ENCODE data around the gene PPP1R37. TPM values are rescaled to one million over a fixed set of nuclear protein-coding genes. Genes with fewer than 3 reads are reported as not detected.

Gene PPP1R37
- total RNA-seq, 1 donor: 31.1 TPM

DNA sequence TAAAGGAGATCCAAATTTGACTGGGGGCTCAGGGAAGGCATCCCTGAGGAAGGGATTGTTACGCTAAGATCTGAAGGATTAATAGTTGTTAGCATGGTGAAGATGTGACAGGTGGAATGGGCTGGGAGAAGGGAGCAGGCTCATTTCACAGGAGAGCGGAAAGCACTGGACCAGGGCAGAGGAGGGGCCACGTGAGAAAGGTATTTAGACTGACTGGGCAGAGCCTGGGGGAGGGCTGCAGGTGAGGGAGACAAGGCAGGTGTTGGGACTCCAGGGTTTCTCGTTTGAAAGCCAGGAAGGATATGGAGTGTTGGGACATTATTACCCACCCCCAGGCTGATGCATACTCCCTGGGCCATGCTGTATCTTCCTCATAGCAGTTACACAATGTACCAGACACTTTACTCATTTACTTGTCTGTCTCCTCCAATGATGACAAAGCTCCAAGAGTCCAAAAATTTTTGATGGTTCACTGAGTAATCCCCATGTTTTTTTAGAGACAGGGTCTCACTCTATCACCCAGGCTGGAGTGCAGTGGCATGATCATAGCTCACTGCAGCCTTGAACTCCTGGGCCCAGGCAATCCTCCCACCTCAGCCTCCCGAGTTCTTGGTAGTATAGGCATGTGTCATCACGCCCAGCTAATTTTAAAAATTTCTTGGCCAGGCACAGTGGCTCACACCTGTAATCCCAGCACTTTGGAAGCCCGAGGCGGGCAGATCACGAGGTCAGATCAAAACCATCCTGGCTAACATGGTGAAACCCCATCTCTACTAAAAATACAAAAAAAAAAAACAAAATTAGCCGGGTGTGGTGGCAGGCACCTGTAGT lies 82.8 kb downstream of the PPP1R37 start:
- TF ChIP-seq, protein P1, sequence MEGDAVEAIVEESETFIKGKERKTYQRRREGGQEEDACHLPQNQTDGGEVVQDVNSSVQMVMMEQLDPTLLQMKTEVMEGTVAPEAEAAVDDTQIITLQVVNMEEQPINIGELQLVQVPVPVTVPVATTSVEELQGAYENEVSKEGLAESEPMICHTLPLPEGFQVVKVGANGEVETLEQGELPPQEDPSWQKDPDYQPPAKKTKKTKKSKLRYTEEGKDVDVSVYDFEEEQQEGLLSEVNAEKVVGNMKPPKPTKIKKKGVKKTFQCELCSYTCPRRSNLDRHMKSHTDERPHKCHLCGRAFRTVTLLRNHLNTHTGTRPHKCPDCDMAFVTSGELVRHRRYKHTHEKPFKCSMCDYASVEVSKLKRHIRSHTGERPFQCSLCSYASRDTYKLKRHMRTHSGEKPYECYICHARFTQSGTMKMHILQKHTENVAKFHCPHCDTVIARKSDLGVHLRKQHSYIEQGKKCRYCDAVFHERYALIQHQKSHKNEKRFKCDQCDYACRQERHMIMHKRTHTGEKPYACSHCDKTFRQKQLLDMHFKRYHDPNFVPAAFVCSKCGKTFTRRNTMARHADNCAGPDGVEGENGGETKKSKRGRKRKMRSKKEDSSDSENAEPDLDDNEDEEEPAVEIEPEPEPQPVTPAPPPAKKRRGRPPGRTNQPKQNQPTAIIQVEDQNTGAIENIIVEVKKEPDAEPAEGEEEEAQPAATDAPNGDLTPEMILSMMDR (IDR thresholded peaks at IDR 0.05; ENCODE audit: insufficient read depth, low read depth, low read length): no peak
- H3K4me3 ChIP-seq (ENCODE audit: low read depth, low read length): no peak overlapping the region
- DNase-seq (ENCODE audit: low read depth): no peak

DNA sequence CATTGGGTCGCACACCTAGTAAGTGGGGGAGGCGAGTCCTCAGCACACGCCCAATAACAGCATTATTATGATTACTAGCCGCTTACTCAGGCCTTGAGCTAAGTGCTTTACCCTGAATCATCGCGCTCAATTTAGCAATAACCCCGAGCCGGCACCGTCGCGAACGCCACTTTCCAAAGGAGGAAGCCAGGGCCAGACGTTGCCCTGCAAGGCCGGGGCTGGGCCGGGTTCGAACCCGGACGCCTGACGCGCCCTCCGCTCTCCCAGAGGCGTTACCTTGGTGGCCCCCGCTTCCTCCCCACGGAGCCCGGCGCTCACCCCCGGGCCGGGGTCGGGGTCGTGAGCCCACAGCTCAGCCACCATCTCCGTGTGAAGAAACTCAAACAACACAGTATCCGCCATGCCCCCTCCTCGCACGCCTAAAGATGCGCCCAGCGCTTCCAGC lies 84.9 kb downstream of the PPP1R37 start, which contains the start of gene TRAPPC6A:
Gene TRAPPC6A (minus strand): TSS at position 421 of the 445 bp plus-strand sequence. CDS start 19 bp downstream, at position 402.
- TF ChIP-seq, protein P1 (IDR thresholded peaks at IDR 0.05; ENCODE audit: insufficient read depth, low read depth, low read length): no peak
- peak; percentile 69 for DNase-seq (ENCODE audit: low read depth)
- H3K4me3 ChIP-seq (ENCODE audit: low read depth, low read length): peak within 1 kb of the TSS; percentile 96

DNA sequence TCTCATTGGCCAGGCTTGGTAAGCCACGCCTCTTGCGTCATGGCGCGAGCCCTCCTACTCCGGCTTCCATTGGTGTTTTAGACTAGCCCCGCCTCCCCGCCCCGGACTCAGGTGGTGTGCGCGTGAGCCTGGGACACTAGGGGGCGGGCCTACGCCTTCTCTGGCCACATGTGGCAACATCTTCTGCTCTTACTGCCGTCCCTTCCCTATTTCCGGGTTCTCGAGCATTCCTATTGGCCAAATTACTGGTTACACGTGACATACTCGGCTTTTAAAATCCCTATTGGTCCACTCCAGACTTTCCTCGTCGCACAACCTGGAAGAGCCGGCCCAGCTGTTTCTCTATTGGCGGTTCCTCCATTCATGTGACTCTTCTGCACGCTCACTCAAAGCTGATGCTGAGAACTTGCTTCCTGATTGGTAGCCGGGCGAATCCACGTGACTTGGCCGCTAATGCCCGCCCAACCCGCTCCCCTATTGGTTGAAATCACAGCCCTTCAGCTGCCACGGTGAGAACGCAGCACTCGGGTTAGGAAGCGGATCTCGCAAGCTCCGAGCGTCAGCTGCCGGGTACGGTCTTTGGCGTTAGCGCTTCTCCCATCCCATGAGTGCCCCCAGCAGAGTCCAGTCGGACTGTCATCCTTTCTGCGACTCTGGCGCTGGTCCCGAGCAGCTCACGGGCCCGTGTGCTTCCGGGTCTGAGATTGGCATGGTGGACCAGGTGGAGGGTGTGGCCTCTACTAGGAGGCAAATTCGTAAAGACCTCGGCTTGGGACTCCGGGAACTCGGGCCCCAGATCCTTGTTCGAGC lies 85.5 kb downstream of the PPP1R37 start, which contains the start of gene BLOC1S3:
Gene BLOC1S3 (plus strand): TSS at position 523 of the 810 bp plus-strand sequence. CDS start 513 bp downstream, outside the sequence.
- DNase-seq (ENCODE audit: low read depth): peak; percentile 100
- TF ChIP-seq, protein P1 (IDR thresholded peaks at IDR 0.05; ENCODE audit: insufficient read depth, low read depth, low read length): peak; percentile 35
- H3K4me3 ChIP-seq (ENCODE audit: low read depth, low read length): peak within 1 kb of the TSS; percentile 96

DNA sequence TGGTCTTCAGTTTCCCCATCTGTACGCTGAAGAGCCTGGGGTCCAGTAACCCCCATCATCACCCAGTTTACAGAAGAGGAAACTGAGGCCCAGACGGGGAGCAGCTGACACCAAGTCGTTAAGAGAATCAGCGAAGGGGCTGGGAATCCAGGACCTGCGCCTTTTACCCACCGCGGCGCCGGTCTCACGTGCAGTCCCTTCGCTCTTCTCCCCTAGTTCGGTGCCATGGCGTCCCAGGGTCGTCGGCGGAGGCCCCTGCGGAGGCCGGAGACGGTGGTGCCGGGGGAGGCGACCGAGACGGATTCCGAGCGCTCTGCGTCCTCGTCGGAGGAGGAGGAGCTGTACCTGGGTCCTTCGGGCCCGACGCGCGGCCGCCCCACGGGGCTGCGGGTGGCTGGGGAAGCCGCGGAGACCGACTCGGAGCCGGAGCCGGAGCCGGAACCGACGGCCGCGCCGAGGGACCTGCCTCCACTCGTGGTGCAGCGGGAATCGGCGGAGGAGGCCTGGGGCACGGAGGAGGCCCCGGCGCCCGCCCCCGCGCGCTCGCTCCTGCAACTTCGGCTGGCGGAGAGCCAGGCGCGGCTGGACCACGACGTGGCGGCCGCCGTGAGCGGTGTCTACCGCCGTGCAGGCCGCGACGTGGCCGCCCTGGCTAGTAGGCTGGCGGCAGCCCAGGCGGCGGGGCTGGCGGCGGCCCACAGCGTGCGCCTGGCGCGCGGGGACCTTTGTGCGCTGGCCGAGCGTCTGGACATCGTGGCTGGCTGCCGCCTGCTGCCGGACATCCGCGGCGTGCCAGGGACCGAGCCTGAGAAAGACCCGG lies 86.3 kb downstream of the PPP1R37 start:
- peak; percentile 70 for DNase-seq (ENCODE audit: low read depth)
- TF ChIP-seq, protein P1 (IDR thresholded peaks at IDR 0.05; ENCODE audit: insufficient read depth, low read depth, low read length): no peak
- peak overlapping the region; percentile 96 for H3K4me3 ChIP-seq (ENCODE audit: low read depth, low read length)

DNA sequence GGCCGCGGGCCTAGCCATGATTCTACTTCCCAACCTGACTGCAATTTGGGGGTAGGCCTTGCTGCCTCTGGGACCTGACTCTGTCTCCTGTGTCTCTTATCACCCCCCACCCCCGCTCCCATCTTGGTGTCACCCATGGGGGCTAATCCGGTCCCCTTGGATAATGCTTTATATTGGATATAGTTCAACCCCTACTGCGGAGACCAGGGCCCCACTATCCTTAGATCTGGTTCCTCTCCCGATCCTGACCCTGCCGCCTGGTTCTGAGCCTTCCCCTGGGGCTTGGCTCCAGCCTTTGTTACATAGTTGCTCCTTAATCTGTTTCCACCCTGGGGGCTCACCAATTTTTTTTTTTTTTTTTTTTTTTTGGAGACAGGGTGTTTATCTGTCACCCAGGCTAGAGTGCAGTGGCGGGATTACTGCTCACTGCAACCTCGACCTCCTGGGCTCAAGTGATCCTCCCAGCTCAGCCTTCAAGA lies 87.0 kb downstream of the PPP1R37 start:
- TF ChIP-seq, protein P1 (IDR thresholded peaks at IDR 0.05; ENCODE audit: insufficient read depth, low read depth, low read length): no peak
- peak overlapping the region; percentile 96 for H3K4me3 ChIP-seq (ENCODE audit: low read depth, low read length)
- DNase-seq (ENCODE audit: low read depth): no peak

DNA sequence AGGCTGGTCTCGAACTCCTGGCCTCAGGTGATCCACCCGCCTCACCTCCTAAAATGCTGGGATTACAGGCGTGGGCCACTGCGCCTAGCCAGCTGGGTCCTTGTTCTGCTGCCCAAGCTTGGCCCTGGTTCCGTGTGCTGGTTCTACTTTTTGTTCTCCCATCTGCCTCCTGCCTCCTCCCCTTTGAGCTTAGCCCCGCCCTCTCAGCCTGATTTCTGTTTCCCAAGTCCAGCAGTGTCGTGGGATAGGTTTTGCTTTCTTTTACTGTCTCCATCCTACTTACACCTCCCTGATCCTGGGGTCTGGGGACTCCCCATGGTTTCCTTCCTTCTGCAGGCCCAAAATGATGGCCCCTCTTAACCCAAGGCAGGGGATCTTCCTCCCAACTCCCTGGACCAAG lies 88.0 kb downstream of the PPP1R37 start:
- DNase-seq (ENCODE audit: low read depth): no peak
- TF ChIP-seq, protein P1 (IDR thresholded peaks at IDR 0.05; ENCODE audit: insufficient read depth, low read depth, low read length): no peak
- H3K4me3 ChIP-seq (ENCODE audit: low read depth, low read length): peak overlapping the region; percentile 6

All from fibroblast of villous mesenchyme (primary cell).